Activated naive CD8-positive, alpha-beta T cell (primary cell): ENCODE measurements around the gene HMCES.

Experiments
- H3K27ac Mint-ChIP-seq: one replicate; pipeline ENCODE4 v1.8.0; 2021; ENCODE audit warnings: mixed read lengths
- H3K27me3 Mint-ChIP-seq: one replicate; pipeline ENCODE4 v1.8.0; 2021; ENCODE audit warnings: mixed read lengths
- H3K36me3 Mint-ChIP-seq: one replicate; pipeline ENCODE4 v1.8.0; 2021; ENCODE audit warnings: mixed read lengths
- H3K4me1 Mint-ChIP-seq: one replicate; pipeline ENCODE4 v1.8.0; 2021; ENCODE audit warnings: low read depth, mixed read lengths
- H3K4me3 Mint-ChIP-seq: one replicate; pipeline ENCODE4 v1.8.0; 2021; ENCODE audit warnings: mild to moderate bottlenecking, mixed read lengths
- H3K9me3 Mint-ChIP-seq: one replicate; pipeline ENCODE4 v1.8.0; 2021; ENCODE audit warnings: low read depth, mixed read lengths

The HMCES gene

GRCh38 chr3:129308636-129309035 is 30.0 kb downstream of the HMCES start:
- no peak overlapping the region for H3K4me3 Mint-ChIP-seq
- peak overlapping the region; percentile 4 for H3K27ac Mint-ChIP-seq
- H3K27me3 Mint-ChIP-seq = no peaks in the 10 kb centered on the region
- H3K9me3 Mint-ChIP-seq = no peaks in the 10 kb centered on the region
- H3K36me3 Mint-ChIP-seq = peaks cover 4% of the 10 kb centered on the region
- peaks cover 41% of the 10 kb centered on the region for H3K4me1 Mint-ChIP-seq

- no peaks in the 10 kb centered on the region for H3K27me3 Mint-ChIP-seq
- H3K36me3 Mint-ChIP-seq = no peaks in the 10 kb centered on the region
- no peaks in the 10 kb centered on the region for H3K9me3 Mint-ChIP-seq
- H3K27ac Mint-ChIP-seq = peak overlapping the region; percentile 25
- peaks cover 40% of the 10 kb centered on the region for H3K4me1 Mint-ChIP-seq
- H3K4me3 Mint-ChIP-seq = no peak overlapping the region
Measured at GRCh38 chr3:129310111-129311011, 31.7 kb downstream of the HMCES start.

GRCh38 chr3:129311054-129311902 is 32.6 kb downstream of the HMCES start:
- Mint-ChIP-seq H3K36me3 (no peaks in the 10 kb centered on the region), H3K27ac (no peak overlapping the region), H3K27me3 (no peaks in the 10 kb centered on the region), H3K4me3 (no peak overlapping the region), H3K4me1 (peaks cover 35% of the 10 kb centered on the region), H3K9me3 (no peaks in the 10 kb centered on the region)

GRCh38 chr3:129312021-129312639 is 33.5 kb downstream of the HMCES start:
- Mint-ChIP-seq H3K27ac (peak overlapping the region; percentile 5), H3K36me3 (no peaks in the 10 kb centered on the region), H3K27me3 (no peaks in the 10 kb centered on the region), H3K4me3 (no peak overlapping the region), H3K4me1 (peaks cover 34% of the 10 kb centered on the region), H3K9me3 (no peaks in the 10 kb centered on the region)

GRCh38 chr3:129312671-129313414 is 34.2 kb downstream of the HMCES start:
- H3K4me1 Mint-ChIP-seq = peaks cover 33% of the 10 kb centered on the region
- no peaks in the 10 kb centered on the region for H3K27me3 Mint-ChIP-seq
- H3K36me3 Mint-ChIP-seq = no peaks in the 10 kb centered on the region
- H3K9me3 Mint-ChIP-seq = no peaks in the 10 kb centered on the region
- H3K27ac Mint-ChIP-seq = peak overlapping the region; percentile 47
- H3K4me3 Mint-ChIP-seq = peak overlapping the region; percentile 22

GRCh38 chr3:129313415-129313664 is 34.7 kb downstream of the HMCES start:
- Mint-ChIP-seq H3K4me3 (peak overlapping the region; percentile 33), H3K27ac (peak overlapping the region; percentile 61), H3K9me3 (no peaks in the 10 kb centered on the region), H3K36me3 (no peaks in the 10 kb centered on the region), H3K27me3 (no peaks in the 10 kb centered on the region), H3K4me1 (peaks cover 33% of the 10 kb centered on the region)

- Mint-ChIP-seq H3K27me3 (no peaks in the 10 kb centered on the region), H3K36me3 (no peaks in the 10 kb centered on the region), H3K9me3 (no peaks in the 10 kb centered on the region), H3K4me1 (peaks cover 28% of the 10 kb centered on the region), H3K27ac (peak overlapping the region; percentile 61), H3K4me3 (peak overlapping the region; percentile 79)
Measured at GRCh38 chr3:129313665-129314385, 35.2 kb downstream of the HMCES start.

- Mint-ChIP-seq H3K36me3 (no peaks in the 10 kb centered on the region), H3K9me3 (no peaks in the 10 kb centered on the region), H3K4me3 (peak overlapping the region; percentile 79), H3K27me3 (no peaks in the 10 kb centered on the region), H3K4me1 (peaks cover 28% of the 10 kb centered on the region), H3K27ac (peak overlapping the region; percentile 61)
Measured at GRCh38 chr3:129314386-129315222, 35.9 kb downstream of the HMCES start.

- Mint-ChIP-seq H3K27ac (peak overlapping the region; percentile 90), H3K4me1 (peaks cover 28% of the 10 kb centered on the region), H3K4me3 (peak overlapping the region; percentile 92), H3K9me3 (no peaks in the 10 kb centered on the region), H3K27me3 (no peaks in the 10 kb centered on the region), H3K36me3 (no peaks in the 10 kb centered on the region)
Measured at GRCh38 chr3:129315223-129315997, 36.7 kb downstream of the HMCES start.

GRCh38 chr3:129315998-129316247 is 37.3 kb downstream of the HMCES start:
- Mint-ChIP-seq H3K4me1 (peaks cover 26% of the 10 kb centered on the region), H3K36me3 (no peaks in the 10 kb centered on the region), H3K9me3 (no peaks in the 10 kb centered on the region), H3K27me3 (no peaks in the 10 kb centered on the region), H3K27ac (peak overlapping the region; percentile 58), H3K4me3 (peak overlapping the region; percentile 74)

GRCh38 chr3:129316248-129317013 is 37.8 kb downstream of the HMCES start:
- H3K4me3 Mint-ChIP-seq = peak overlapping the region; percentile 74
- H3K27me3 Mint-ChIP-seq = no peaks in the 10 kb centered on the region
- H3K9me3 Mint-ChIP-seq = no peaks in the 10 kb centered on the region
- peaks cover 26% of the 10 kb centered on the region for H3K4me1 Mint-ChIP-seq
- H3K36me3 Mint-ChIP-seq = no peaks in the 10 kb centered on the region
- H3K27ac Mint-ChIP-seq = peak overlapping the region; percentile 78

GRCh38 chr3:129317014-129317771 is 38.5 kb downstream of the HMCES start:
- Mint-ChIP-seq H3K27ac (no peak overlapping the region), H3K4me3 (peak overlapping the region; percentile 14), H3K27me3 (no peaks in the 10 kb centered on the region), H3K4me1 (peaks cover 21% of the 10 kb centered on the region), H3K9me3 (no peaks in the 10 kb centered on the region), H3K36me3 (no peaks in the 10 kb centered on the region)
